Upper lobe of left lung (tissue), 6 donors: ENCODE data around the gene FHIT. TPM values are rescaled to one million over a fixed set of nuclear protein-coding genes. Genes with fewer than 3 reads are reported as not detected.

Experiments
- ATAC-seq, 2 donors: fragments of 200-7000 bp; cut with Tn5 transposase; one replicate each; pipeline ENCODE4 v1.9.1; 2022; ENCODE audit warnings: mild to moderate bottlenecking in 2 of 2, moderate library complexity in 2 of 2; ENCODE audit not compliant: low FRiP score in 2 of 2
- DNase-seq, 2 donors: peaks; one replicate each; pipeline ENCODE4 v3.0.0-alpha.2; 2019 to 2020
- H3K27ac ChIP-seq, 4 donors: fragments of 200-600 bp; sonication (generic); one replicate each; pipeline ENCODE4 v1.5.1; 2016 to 2019
- H3K27me3 ChIP-seq, 4 donors: fragments of 200-600 bp; sonication (generic); one replicate each; pipeline ENCODE4 v1.5.1; 2017 to 2019
- H3K36me3 ChIP-seq, 4 donors: fragments of 200-600 bp; sonication (generic); one replicate each; pipeline ENCODE4 v1.5.1; 2016 to 2019
- H3K4me1 ChIP-seq, 4 donors: fragments of 200-600 bp; sonication (generic); one replicate each; pipeline ENCODE4 v1.5.1; 2018 to 2019
- H3K4me3 ChIP-seq, 4 donors: fragments of 200-600 bp; sonication (generic); one replicate each; pipeline ENCODE4 v1.5.1; 2017 to 2019; ENCODE audit warnings: mild to moderate bottlenecking in 2 of 4, moderate library complexity in 1 of 4
- H3K9me3 ChIP-seq, 4 donors: fragments of 200-600 bp; sonication (generic); one replicate each; pipeline ENCODE4 v1.5.1; 2018 to 2019
- EP300 ChIP-seq, 4 donors: sonication (generic); formaldehyde crosslinking; IDR thresholded peaks; one replicate each; pipeline ENCODE4 v1.5.1; 2017; ENCODE audit warnings: antibody characterized with exemption in 4 of 4, control low read depth in 2 of 4
- POLR2A ChIP-seq, 4 donors: fragments of 450-650 bp; IDR thresholded peaks; one replicate each; pipeline ENCODE4 v1.5.1; 2016 to 2017; ENCODE audit warnings: antibody characterized with exemption in 4 of 4, mild to moderate bottlenecking in 2 of 4
- POLR2AphosphoS5 ChIP-seq, 2 donors: sonication (generic); formaldehyde crosslinking; IDR thresholded peaks; one replicate each; pipeline ENCODE4 v1.5.1; 2017; ENCODE audit warnings: antibody characterized with exemption in 2 of 2
- WGBS, 2 donors: methylation state at CpG; one replicate each; pipeline ENCODE4 v1.1.5; 2017 to 2018; 5-methylcytosine and 5-hydroxymethylcytosine counted together
- total RNA-seq, 6 donors: library from RNA; depleted of rRNA in 4 of 6; stranded (reverse); fragments of >200 nt in 4 of 6; gene quantifications; one replicate each; pipeline versions ENCODE4 v1.1.0 to v1.2.1, GENCODE V29; 2016 to 2021
- TF ChIP-seq, protein P1 (sequence below), 6 experiments: fragments of 450-650 bp in 4 of 6; fragments of 200-600 bp in 2 of 6; sonication (generic) in 2 of 6; IDR thresholded peaks; one replicate each; pipeline ENCODE4 v1.5.1; 2016 to 2019; ENCODE audit warnings: antibody characterized with exemption in 6 of 6
- donor health status: DM: no; HTN: no; CAD: no; lungs with moderate emphysema.
- donor health status: DM: no; HTN: yes; CAD: no; lungs with severe emphysema.

Gene FHIT
- total RNA-seq, 6 donors from 2014 or later, result 6.8 to 56.6 (median 11.1) TPM

DNA sequence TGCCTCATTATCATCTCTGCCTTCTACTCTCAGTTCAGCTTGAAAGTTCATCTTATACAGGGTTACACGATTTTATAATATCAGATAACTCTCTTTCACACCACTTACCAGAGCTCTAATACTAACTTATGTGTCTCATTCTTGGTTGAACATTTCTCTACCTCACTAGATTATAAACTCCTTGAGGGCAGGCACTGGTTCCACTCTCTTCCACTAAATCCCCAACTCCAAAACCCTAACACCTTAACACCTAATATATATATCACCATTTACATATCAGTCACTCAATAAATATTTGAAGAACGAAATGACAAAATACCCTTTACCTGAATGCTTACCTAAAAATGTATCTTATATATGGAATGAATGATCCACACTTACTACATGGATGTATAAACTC is 977.2 kb downstream of the FHIT start:
- WGBS, 2 donors, result 82 to 88% methylated on average over 2 of the region's 2 CpGs

DNA sequence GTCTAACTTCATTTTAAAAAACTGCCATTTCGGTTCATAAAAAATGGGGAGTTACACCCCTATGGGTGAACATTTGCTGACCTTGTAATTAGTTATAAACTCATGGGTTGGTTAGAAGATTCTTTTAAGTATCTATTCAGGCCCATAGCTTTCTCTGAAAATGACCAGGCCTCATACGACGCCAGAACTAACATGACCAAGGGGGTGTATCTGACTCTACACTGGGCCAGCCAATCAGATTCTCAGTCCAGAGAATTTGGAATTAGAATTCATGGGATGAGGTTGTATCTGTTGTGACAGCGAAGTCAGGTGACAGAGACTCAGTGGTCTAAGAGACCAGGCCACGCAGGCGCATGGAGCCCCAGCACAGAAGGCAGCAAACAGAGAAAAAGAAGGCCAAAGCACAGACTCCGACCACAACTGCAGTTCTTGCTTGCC is 981.4 kb downstream of the FHIT start:
- H3K9me3 ChIP-seq, result no peaks in the 10 kb centered on the region
- H3K4me3 ChIP-seq, result no peak overlapping the region
- H3K27me3 ChIP-seq, result no peaks in the 10 kb centered on the region
- DNase-seq, result peak in 1 of 2 donors; percentile 3
- TF ChIP-seq POLR2AphosphoS5 (IDR thresholded peaks at IDR 0.05) (no peak), EP300 (IDR thresholded peaks at IDR 0.05) (no peak), POLR2A (IDR thresholded peaks at IDR 0.05) (no peak)
- TF ChIP-seq, protein P1, sequence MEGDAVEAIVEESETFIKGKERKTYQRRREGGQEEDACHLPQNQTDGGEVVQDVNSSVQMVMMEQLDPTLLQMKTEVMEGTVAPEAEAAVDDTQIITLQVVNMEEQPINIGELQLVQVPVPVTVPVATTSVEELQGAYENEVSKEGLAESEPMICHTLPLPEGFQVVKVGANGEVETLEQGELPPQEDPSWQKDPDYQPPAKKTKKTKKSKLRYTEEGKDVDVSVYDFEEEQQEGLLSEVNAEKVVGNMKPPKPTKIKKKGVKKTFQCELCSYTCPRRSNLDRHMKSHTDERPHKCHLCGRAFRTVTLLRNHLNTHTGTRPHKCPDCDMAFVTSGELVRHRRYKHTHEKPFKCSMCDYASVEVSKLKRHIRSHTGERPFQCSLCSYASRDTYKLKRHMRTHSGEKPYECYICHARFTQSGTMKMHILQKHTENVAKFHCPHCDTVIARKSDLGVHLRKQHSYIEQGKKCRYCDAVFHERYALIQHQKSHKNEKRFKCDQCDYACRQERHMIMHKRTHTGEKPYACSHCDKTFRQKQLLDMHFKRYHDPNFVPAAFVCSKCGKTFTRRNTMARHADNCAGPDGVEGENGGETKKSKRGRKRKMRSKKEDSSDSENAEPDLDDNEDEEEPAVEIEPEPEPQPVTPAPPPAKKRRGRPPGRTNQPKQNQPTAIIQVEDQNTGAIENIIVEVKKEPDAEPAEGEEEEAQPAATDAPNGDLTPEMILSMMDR (IDR thresholded peaks at IDR 0.05), result no peak
- no peak overlapping the region for H3K27ac ChIP-seq
- no peak for ATAC-seq
- WGBS, 2 donors, result 88 to 94% methylated on average over 7 of the region's 7 CpGs
- no peaks in the 10 kb centered on the region for H3K36me3 ChIP-seq
- H3K4me1 ChIP-seq, result no peaks in the 10 kb centered on the region

More for the DNA sequence above, 977.2 kb downstream of the FHIT start:
- no peak overlapping the region for H3K27ac ChIP-seq
- no peaks in the 10 kb centered on the region for H3K36me3 ChIP-seq
- H3K4me1 ChIP-seq, result no peaks in the 10 kb centered on the region
- TF ChIP-seq EP300 (IDR thresholded peaks at IDR 0.05), result no peak
- no peak for TF ChIP-seq POLR2AphosphoS5 (IDR thresholded peaks at IDR 0.05)
- TF ChIP-seq POLR2A (IDR thresholded peaks at IDR 0.05), result no peak
- TF ChIP-seq, protein P1 (IDR thresholded peaks at IDR 0.05), result no peak
- no peaks in the 10 kb centered on the region for H3K9me3 ChIP-seq
- no peak for DNase-seq
- no peaks in the 10 kb centered on the region for H3K27me3 ChIP-seq
- no peak for ATAC-seq
- no peak overlapping the region for H3K4me3 ChIP-seq

DNA sequence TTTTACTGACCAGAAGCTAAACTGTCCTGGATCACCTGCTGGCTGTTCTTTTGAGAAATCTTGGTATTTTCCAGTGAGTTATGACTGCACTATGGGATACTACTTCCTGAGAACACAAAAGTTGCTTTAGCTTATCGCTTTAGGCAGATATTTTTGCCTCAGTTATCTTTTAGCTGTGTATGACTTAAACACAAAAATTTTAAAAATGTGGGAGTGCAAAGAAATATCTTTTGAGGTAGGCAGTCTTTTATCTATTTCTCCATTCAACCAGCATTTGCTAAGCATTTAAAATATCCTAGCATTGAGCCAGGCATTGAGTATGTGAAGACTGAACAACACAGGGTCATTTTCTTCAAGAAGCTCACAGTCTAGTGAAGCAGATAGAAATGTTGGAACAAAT is 981.9 kb downstream of the FHIT start:
- ATAC-seq, result no peak
- H3K9me3 ChIP-seq, result no peaks in the 10 kb centered on the region
- WGBS, 2 donors, result 94 to 97% methylated on average over 1 of the region's 1 CpG
- no peaks in the 10 kb centered on the region for H3K36me3 ChIP-seq
- no peak for DNase-seq
- H3K4me3 ChIP-seq, result no peak overlapping the region
- no peak overlapping the region for H3K27ac ChIP-seq
- no peaks in the 10 kb centered on the region for H3K4me1 ChIP-seq
- TF ChIP-seq EP300 (IDR thresholded peaks at IDR 0.05) (no peak), POLR2A (IDR thresholded peaks at IDR 0.05) (no peak), POLR2AphosphoS5 (IDR thresholded peaks at IDR 0.05) (no peak)
- TF ChIP-seq, protein P1 (IDR thresholded peaks at IDR 0.05), result no peak
- no peaks in the 10 kb centered on the region for H3K27me3 ChIP-seq

DNA sequence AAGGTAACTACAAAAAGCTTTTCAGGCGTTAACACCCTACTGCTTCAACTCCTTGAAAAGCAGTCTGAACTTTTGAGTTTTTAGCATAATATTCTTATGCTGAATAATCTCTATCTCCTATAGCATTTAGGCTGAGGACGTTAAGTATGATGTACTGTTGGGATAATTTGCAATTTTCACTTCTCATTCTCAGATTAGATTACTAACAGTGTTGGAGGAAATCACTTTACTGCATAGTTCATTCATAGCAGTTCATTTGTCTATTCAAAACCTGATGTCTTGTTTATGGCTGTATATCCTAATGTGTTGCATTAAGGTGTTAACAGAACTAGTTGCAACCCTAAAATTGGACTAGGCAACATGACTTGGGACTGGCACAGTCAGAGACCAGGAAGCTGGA is 983.1 kb downstream of the FHIT start:
- Histone ChIP-seq H3K27me3 (no peaks in the 10 kb centered on the region), H3K4me1 (no peaks in the 10 kb centered on the region), H3K9me3 (no peaks in the 10 kb centered on the region), H3K36me3 (no peaks in the 10 kb centered on the region), H3K27ac (no peak overlapping the region), H3K4me3 (no peak overlapping the region)
- no peak for TF ChIP-seq POLR2A (IDR thresholded peaks at IDR 0.05)
- TF ChIP-seq POLR2AphosphoS5 (IDR thresholded peaks at IDR 0.05), result no peak
- no peak for TF ChIP-seq EP300 (IDR thresholded peaks at IDR 0.05)
- TF ChIP-seq, protein P1 (IDR thresholded peaks at IDR 0.05), result no peak
- ATAC-seq (no peak), DNase-seq (no peak)
- WGBS, 2 donors, result 21 to 25% methylated on average over 2 of the region's 2 CpGs

DNA sequence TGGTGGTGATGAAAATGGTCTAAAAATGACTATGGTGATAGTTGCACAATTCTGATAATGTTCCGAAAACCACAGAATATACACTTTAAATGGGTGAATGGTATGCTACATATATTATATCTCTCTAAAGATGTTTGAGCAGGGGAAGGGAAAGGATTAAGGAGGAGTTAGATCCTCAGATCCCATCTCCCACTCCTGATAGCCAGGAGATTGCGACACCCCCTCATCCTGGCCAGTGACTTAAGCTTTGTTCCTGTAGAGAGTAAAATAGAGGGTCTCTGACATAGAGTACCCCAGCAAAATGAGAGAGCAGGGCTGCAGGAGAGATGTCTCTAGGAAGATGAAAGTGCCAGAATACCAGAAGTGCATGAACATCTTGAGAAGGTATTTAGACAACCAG is 984.8 kb downstream of the FHIT start:
- ATAC-seq (no peak), DNase-seq (no peak)
- H3K27ac ChIP-seq, result no peak overlapping the region
- no peaks in the 10 kb centered on the region for H3K27me3 ChIP-seq
- no peaks in the 10 kb centered on the region for H3K9me3 ChIP-seq
- no peak for TF ChIP-seq POLR2AphosphoS5 (IDR thresholded peaks at IDR 0.05)
- TF ChIP-seq EP300 (IDR thresholded peaks at IDR 0.05), result no peak
- TF ChIP-seq, protein P1 (IDR thresholded peaks at IDR 0.05), result no peak
- no peak for TF ChIP-seq POLR2A (IDR thresholded peaks at IDR 0.05)
- no peak overlapping the region for H3K4me3 ChIP-seq
- H3K4me1 ChIP-seq, result no peaks in the 10 kb centered on the region
- 94 to 97% methylated on average over 2 of the region's 2 CpGs for WGBS, 2 donors
- H3K36me3 ChIP-seq, result no peaks in the 10 kb centered on the region
